DMS53 treated with DMSO at 0.1 percent for 48 hours (cell line): ENCODE measurements around the gene CACNA1C.

ENCODE experiments used
- DNase-seq: peaks from one replicate; lab custom pipeline; 2025; ENCODE audit not compliant: unreplicated experiment; lab: John Stamatoyannopoulos, UW

CACNA1C gene

GRCh38 chr12:2229661-2230539 is 177.1 kb downstream of the CACNA1C start:
- DNase-seq = no peak

DNA sequence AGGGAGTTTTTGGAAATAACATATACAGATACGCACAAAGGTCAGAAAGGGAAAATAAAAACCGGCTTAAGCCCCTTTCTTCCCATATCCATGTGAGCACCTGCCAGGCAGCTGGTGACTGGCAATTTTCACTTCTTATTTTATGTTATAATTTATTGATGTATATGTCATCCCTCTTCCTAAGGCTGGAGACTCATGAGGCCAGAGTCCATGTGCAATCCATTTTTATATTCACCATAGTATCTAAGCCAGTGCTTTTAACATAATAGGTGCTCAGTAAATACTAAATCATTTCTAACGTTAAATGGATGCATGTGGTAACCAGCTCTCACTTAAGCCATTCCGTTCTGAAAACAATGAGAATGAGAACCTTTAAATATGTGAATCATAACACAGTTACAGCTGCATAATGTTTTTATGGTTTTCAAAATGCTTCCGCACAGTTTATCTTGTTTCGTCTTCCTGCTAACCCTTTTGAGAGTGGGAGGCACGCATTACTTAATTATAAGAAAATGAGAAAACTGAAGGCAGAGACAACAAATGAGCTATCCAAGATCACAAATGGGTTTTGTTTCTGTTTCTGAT is 178.3 kb downstream of the CACNA1C start:
- DNase-seq = no peak

- DNase-seq = no peak
These were observed 179.2 kb downstream of the CACNA1C start for GRCh38 chr12:2231956-2232355.

GRCh38 chr12:2233034-2233433 is 180.2 kb downstream of the CACNA1C start:
- DNase-seq = no peak

- no peak for DNase-seq
These were observed 181.3 kb downstream of the CACNA1C start for GRCh38 chr12:2234091-2234490.

GRCh38 chr12:2234646-2235350 is 182.0 kb downstream of the CACNA1C start:
- DNase-seq = no peak

DNA sequence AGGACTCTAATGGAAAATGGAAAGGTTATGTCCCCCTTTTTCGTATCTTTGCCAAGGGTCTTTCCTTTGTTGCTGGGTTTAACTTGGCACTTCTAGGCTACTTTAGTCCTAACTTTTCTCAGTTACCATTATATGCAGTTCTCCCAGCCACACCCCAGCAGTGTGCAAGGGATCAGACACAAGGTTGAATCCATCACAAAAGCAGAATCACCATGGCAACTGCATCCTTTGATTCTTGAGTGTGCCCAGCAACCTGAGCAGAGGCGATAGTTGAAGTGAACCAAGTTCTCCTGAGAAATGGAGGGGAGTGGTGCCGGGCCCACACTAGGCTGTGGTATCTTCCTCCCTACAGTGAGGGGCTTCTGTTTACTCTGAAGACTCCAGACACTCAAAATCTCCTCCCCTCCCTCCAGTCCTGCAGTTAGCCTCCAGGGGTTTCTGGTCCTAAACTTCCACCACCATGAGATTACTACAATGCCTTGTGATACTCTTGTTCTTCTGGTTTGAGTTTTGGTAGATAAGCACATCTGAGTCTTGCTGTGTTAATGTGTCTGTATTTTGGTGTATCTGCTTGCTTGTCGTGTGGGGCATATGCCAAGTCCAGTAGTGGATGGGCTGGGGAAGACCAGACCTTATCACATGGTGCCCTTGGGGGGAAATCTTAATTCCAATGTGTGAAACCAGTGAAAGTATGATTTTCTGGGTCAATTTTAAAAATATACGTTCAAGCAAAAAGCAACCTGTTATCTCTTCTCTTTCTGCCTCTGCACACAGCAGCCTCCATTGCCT is 183.9 kb downstream of the CACNA1C start:
- no peak for DNase-seq

DNA sequence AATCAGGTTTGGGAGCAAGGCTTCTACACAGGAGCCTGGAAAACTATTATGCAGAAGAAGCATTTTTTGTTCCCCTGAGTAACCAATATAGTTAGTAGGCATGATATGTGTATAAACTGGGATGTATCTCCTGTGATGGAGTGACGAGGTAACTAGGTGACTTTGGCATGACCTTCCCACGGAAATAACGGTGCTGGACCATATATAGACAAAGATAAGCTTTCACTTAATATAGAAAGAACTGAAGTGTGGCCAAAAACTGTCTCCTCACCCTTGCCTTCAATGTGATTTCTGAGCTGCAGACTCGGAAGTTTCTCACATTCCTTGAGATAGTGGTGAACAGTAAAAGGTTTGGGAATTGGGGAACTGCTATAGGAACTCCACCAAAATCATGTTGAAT is 185.3 kb downstream of the CACNA1C start:
- DNase-seq = no peak

- no peak for DNase-seq
These were observed 186.6 kb downstream of the CACNA1C start for GRCh38 chr12:2239381-2239871.

- no peak for DNase-seq
These were observed 187.6 kb downstream of the CACNA1C start for GRCh38 chr12:2240390-2240789.

DNA sequence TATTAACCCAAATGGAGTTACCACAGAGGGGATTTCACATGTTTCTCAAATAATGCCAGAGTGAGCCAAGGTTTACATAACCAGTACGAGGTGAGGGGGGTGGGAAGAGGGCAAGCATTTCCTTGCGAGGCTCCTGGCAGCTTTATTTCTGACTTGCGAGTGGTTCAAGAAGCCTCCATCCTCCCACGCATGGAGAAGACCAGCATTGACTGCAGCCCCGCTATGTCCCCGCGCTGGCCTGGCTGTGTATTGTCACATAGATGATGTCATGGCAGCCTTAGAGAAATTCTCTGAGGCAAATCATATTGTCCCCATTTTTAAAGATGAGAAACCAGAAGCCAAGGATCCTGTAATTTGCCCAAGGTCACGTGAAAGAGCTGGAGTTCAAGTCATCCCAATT is 188.2 kb downstream of the CACNA1C start:
- no peak for DNase-seq

GRCh38 chr12:2242216-2242615 is 189.4 kb downstream of the CACNA1C start:
- DNase-seq = no peak

GRCh38 chr12:2242816-2243215 is 190.0 kb downstream of the CACNA1C start:
- no peak for DNase-seq

DNA sequence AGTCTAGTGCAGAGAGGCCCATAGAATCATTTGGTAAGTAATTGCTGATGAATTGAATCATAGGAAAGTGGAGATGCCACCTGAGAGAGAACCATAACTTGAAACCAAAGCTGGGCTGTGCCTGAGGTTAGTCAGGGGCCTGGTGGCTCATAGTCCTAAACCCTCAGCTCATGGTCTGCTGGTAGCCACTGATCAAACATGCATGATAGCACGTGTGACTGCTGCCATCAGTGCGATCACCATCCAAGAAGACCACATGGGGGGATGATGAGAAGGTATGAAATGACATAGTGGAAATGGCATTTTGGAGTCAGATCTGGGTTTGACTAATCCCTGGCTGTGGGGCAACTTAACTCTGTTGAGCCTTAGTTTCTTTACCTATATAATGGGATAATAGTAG is 190.5 kb downstream of the CACNA1C start:
- no peak for DNase-seq

GRCh38 chr12:2244013-2244861 is 191.4 kb downstream of the CACNA1C start:
- DNase-seq = no peak

GRCh38 chr12:2246358-2246757 is 193.6 kb downstream of the CACNA1C start:
- no peak for DNase-seq

DNA sequence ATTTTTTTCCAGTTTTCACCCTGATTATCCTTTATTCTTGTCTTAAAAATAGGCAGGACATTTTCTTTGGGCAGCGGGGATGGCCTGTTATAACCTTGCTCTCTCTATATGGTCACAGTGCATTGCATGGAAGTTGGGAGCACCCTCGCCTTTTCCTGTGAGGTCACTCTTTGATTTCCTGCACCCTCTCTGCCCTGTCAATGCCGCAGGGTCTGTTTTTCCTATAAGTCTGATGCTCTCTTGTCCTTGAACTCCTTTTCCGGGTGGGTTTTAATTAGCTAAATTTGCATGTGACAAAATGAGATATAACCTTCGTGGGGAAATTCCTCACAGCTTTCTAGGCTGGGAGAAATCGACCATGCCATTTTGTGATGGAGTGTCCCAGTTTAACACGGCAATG is 194.3 kb downstream of the CACNA1C start:
- no peak for DNase-seq

DNA sequence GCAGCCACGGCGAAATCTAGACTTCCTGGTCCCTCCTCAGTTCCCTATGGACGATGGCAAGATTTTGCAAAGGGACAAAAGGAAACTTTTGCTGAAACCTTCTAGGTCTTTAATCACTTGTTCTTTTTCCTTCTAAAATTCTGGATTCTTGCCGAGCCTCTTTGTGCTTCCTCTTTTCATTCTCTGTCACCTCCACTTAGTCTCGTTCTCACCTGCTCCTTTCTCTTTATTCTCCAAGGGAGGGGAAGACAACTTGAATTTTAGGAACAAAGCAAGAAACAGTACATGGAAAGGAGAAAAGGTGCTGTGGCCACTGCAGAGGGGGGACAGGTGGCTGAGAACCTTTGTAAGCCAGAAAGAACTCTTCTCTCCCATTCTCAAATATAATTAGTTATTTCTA is 194.8 kb downstream of the CACNA1C start:
- no peak for DNase-seq

- no peak for DNase-seq
These were observed 195.5 kb downstream of the CACNA1C start for GRCh38 chr12:2248087-2248900.
